Measurements from ENCODE around the gene WDR36. TPM values are rescaled to one million over a fixed set of nuclear protein-coding genes. Genes with fewer than 3 reads are reported as not detected.
"Not testable (repeated sequence)": the region's sequence is repeated elsewhere in the genome, so short reads cannot be mapped to it uniquely, and the experiment has no call there.

The WDR36 gene
- total RNA-seq, 1 donor from 2014 or later, result 31.6 TPM

- no peaks in the 10 kb centered on the region for H3K4me1 Mint-ChIP-seq (ENCODE audit: low read depth)
- H3K4me3 Mint-ChIP-seq (ENCODE audit: low read depth), result no peak overlapping the region
- peaks cover 5% of the 10 kb centered on the region for H3K9me3 Mint-ChIP-seq (ENCODE audit: low read depth)
- H3K27ac Mint-ChIP-seq, result no peak overlapping the region
- no peaks in the 10 kb centered on the region for H3K36me3 Mint-ChIP-seq (ENCODE audit: insufficient read depth)
- no peak for TF ChIP-seq CTCF (IDR thresholded peaks at IDR 0.05; ENCODE audit: unreplicated experiment)
- no peak for DNase-seq (ENCODE audit: low spot score, unreplicated experiment)
- no peaks in the 10 kb centered on the region for H3K27me3 Mint-ChIP-seq
Measured at GRCh38 chr5:111135946-111136345, 43.8 kb downstream of the WDR36 start.

DNA sequence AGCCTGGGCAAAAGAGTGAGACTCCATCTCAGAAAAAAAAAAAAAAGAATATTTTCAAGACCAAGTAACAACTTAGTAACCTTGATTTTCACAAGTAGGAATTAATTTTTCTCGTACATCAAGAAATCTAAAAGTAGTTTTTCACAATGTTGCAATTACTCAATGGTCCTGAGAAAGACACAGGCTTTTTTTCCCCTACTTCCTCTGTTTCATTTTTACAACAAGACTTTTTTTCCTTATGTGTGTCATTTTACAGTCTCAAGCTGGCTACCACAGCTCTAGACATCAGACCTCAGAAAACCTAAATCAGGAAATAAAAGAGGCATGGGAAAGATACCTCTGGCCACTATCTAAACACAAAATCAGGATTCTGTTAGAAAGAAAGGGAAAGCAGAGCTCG is 45.9 kb downstream of the WDR36 start:
- TF ChIP-seq CTCF (IDR thresholded peaks at IDR 0.05; ENCODE audit: unreplicated experiment), result no peak
- no peak for DNase-seq (ENCODE audit: low spot score, unreplicated experiment)
- Mint-ChIP-seq H3K27ac (no peak overlapping the region), H3K4me1 (ENCODE audit: low read depth) (no peaks in the 10 kb centered on the region), H3K27me3 (no peaks in the 10 kb centered on the region), H3K4me3 (ENCODE audit: low read depth) (no peak overlapping the region), H3K36me3 (ENCODE audit: insufficient read depth) (no peaks in the 10 kb centered on the region), H3K9me3 (ENCODE audit: low read depth) (peaks cover 9% of the 10 kb centered on the region)

- H3K9me3 Mint-ChIP-seq (ENCODE audit: low read depth); H3K4me3 Mint-ChIP-seq (ENCODE audit: low read depth); H3K4me1 Mint-ChIP-seq (ENCODE audit: low read depth); H3K36me3 Mint-ChIP-seq (ENCODE audit: insufficient read depth); H3K27me3 Mint-ChIP-seq; H3K27ac Mint-ChIP-seq; DNase-seq (ENCODE audit: low spot score, unreplicated experiment): not testable (repeated sequence)
Measured at GRCh38 chr5:111141471-111141870, 49.3 kb downstream of the WDR36 start.

GRCh38 chr5:111142932-111143331 is 50.8 kb downstream of the WDR36 start:
- Mint-ChIP-seq H3K27ac (no peak overlapping the region), H3K4me3 (ENCODE audit: low read depth) (no peak overlapping the region), H3K27me3 (no peaks in the 10 kb centered on the region), H3K36me3 (ENCODE audit: insufficient read depth) (no peaks in the 10 kb centered on the region), H3K4me1 (ENCODE audit: low read depth) (no peaks in the 10 kb centered on the region), H3K9me3 (ENCODE audit: low read depth) (peaks cover 9% of the 10 kb centered on the region)
- DNase-seq (ENCODE audit: low spot score, unreplicated experiment), result no peak
- no peak for TF ChIP-seq CTCF (IDR thresholded peaks at IDR 0.05; ENCODE audit: unreplicated experiment)

DNA sequence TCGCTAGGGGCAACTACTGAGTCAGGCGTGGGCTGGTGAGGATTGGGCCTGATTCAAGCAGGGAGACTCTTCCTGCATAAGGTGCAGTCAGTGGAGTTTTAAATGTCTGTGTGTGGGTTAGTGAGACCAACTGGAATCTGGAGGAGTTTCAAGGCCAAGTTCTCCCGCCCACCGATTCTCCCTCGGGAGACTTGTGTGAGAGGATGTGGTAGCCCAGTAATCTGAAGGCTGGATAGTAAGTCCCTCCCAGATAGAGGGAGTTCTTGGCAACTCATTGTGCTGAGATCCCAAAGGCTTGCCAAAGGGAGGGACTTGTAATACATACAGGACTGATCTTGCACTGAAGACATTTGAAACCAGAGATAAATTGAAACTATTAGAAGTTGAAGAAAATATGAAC is 51.8 kb downstream of the WDR36 start:
- TF ChIP-seq CTCF (IDR thresholded peaks at IDR 0.05; ENCODE audit: unreplicated experiment), result no peak
- Mint-ChIP-seq H3K9me3 (ENCODE audit: low read depth) (peaks cover 9% of the 10 kb centered on the region), H3K36me3 (ENCODE audit: insufficient read depth) (no peaks in the 10 kb centered on the region)

DNA sequence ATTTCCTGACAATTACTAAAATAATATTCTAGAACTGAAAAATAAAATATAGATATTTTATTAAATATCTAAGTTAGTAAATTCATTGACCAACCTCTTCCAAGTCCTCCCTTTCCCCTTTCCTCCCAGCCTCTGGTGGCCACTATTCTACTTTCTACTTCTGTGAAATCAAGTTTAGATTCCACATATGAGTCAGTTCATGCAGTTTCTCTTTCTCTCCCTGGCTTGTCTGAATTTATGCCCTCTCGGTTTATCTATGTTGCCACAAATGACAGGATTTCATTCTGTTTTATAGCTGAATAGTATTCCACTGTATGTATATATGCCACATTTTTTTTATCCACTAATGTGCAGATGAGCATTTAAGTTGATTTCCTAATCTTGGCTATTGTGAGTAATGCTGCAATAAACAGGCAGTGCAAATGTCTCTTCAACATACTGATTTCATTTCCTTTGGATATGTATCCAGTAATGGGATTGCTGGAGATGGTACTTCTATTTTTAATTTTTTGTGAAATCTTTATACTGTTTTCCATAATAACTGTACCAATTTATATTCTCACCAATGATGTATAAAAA is 52.3 kb downstream of the WDR36 start:
- no peaks in the 10 kb centered on the region for H3K36me3 Mint-ChIP-seq (ENCODE audit: insufficient read depth)
- H3K27ac Mint-ChIP-seq, result no peak overlapping the region
- TF ChIP-seq CTCF (IDR thresholded peaks at IDR 0.05; ENCODE audit: unreplicated experiment), result no peak
- H3K4me3 Mint-ChIP-seq (ENCODE audit: low read depth), result no peak overlapping the region
- no peaks in the 10 kb centered on the region for H3K4me1 Mint-ChIP-seq (ENCODE audit: low read depth)
- peaks cover 9% of the 10 kb centered on the region for H3K9me3 Mint-ChIP-seq (ENCODE audit: low read depth)
- DNase-seq (ENCODE audit: low spot score, unreplicated experiment), result no peak
- no peaks in the 10 kb centered on the region for H3K27me3 Mint-ChIP-seq

More for the DNA sequence above, 51.8 kb downstream of the WDR36 start:
- Mint-ChIP-seq H3K4me1 (ENCODE audit: low read depth) (no peaks in the 10 kb centered on the region), H3K4me3 (ENCODE audit: low read depth) (no peak overlapping the region), H3K27ac (no peak overlapping the region), H3K27me3 (no peaks in the 10 kb centered on the region)
- no peak for DNase-seq (ENCODE audit: low spot score, unreplicated experiment)
